GM20000 (cell line): Measurements from ENCODE around the gene IDH3G.

Experiments used
- DNase-seq: peaks from one replicate; pipeline ENCODE4 v3.0.0; 2012; ENCODE audit warnings: low spot score
- CTCF ChIP-seq: IDR thresholded peaks from 2 replicates; pipeline ENCODE4 v1.5.1; 2012; ENCODE audit warnings: mild to moderate bottlenecking, control low read depth; ENCODE audit errors: extremely low read depth, missing control alignments

IDH3G gene

DNA sequence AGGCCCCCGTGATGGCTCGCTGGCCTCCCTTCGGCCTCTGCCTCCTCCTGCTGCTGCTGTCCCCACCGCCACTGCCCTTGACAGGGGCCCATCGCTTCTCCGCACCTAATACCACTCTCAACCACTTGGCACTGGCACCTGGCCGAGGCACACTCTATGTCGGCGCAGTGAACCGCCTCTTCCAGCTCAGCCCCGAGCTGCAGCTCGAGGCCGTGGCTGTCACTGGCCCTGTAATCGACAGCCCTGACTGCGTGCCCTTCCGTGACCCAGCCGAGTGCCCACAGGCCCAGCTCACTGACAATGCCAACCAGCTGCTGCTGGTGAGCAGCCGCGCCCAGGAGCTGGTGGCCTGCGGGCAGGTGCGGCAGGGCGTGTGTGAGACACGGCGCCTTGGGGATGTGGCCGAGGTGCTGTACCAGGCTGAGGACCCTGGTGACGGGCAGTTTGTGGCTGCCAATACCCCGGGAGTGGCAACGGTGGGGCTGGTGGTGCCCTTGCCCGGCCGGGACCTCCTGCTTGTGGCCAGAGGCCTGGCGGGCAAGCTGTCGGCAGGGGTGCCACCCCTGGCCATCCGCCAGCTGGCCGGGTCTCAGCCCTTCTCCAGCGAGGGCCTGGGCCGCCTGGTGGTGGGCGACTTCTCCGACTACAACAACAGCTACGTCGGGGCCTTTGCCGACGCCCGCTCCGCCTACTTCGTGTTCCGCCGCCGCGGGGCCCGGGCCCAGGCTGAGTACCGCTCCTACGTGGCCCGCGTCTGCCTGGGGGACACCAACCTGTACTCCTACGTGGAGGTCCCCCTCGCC is 27.1 kb downstream of the IDH3G start:
- DNase-seq = peak; percentile 6
- TF ChIP-seq CTCF = no peak

DNA sequence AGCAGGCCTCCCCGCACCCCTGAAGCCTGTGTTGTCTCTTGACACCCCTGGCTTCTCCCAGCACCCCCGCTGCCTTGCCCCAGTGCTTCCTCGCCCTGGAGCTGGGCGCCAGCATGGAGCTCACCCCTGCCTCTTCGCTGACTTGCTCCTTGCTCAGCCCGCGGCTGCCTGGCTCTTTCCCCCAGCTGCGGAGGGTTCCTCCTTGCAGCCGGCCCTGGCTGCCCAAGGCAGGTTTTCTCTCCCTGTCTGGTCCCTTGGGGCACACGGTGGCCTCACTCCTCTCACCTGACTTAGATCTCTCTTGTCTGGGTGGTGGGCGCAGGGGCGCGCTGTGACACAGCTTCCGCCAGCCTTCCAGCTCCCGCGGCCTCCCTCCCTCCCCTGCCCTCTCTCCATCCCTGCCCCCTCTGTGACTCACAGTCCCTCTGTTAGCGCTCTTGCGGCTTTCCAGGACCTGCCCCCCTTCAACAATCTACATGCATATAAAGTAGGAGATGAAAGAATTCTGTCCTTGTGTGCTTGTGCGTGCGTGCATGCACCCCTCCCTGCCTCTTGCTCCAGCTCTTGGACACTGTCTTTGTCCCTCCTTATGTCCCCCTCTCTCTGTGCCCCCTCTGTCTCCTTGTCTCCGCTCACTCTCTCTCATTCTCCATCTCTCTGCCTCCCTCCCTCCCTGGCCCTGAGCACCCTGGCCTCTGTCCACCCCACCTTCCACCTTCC is 27.9 kb downstream of the IDH3G start:
- no peak for TF ChIP-seq CTCF
- no peak for DNase-seq

DNA sequence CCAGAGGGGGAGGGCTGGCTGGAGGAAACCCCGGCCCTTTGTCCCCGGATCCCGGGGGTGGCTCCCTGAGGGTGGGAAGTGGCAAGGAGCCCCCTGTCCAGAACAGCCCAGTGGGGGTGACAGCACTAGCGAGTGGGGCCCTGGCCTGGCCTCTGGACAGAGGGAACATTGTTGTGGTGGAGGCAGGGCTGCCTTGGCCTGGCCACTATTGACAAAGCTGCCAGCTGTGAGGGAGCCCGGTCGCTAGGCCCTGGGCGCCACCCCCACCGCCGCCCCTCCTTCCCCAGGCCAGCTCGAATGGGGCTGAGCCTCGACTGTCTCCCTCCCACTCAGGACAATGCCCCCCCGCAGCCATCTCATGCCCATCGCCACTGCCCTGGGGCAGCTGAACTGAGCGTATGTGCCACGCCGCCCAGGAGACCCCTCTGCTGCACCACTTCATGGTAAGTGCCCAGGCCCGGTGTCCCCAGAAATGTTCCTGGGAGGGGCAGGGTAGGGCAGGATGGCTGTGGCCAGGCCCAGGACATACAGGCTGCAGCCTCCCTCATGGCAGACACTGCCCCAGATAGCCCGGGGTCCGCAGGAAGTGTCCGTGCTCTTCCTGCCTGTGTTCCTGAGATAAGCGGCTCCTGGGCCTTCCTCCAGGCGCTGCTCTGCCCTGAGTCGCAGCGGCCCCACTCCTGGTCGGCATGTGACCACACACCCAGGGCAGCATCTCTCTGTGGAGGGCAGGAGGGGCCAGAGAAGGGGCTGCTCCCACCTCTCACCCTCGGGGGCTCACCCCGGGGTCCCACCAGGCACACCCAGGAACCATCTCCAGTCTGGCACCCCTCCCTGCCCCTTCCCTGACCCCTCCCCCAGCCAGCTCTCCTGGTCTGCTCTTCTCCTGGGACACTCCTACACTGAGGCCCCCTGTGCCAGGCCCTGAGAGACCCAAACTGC is 28.8 kb downstream of the IDH3G start:
- TF ChIP-seq CTCF = no peak
- DNase-seq = no peak

DNA sequence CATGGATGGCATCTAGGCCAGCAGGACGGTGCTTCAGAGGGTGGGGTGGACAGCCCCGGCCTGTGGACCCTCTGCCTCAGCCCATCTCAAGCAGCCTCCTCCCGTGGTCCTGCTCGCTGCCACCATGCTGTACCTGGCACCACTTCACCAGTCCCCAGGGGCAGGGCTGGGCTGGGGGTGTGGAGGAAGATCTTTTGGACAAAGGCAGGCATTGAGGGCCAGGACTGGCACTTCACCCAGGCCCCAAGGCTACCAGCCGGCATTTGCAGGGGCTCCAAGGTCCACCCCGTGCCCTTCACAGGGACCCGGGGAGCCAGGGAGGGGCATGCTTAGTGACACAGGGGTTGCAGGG is 29.4 kb downstream of the IDH3G start:
- no peak for TF ChIP-seq CTCF
- no peak for DNase-seq

- peak; percentile 73 for TF ChIP-seq CTCF
- peak; percentile 76 for DNase-seq
Observed at GRCh38 chrX:153763989-153764755, 30.0 kb downstream of the IDH3G start, which contains the start of gene PLXNB3. Gene PLXNB3, plus strand, starts transcription at chrX:153764249. Its CDS starts 1,287 bp downstream, at chrX:153765536.

- no peak for DNase-seq
- TF ChIP-seq CTCF = no peak
Observed at GRCh38 chrX:153763298-153763932, 30.8 kb downstream of the IDH3G start.
